H1 (cell line): ENCODE results near the gene CLGN. TPM values are rescaled to one million over a fixed set of nuclear protein-coding genes. Genes with fewer than 3 reads are reported as not detected.

Experiments used
- CTCF ChIA-PET: fragments of 300-600 bp; sonication (Branson Sonifier 250); formaldehyde crosslinking; loops from one replicate; lab custom pipeline; 2021; ENCODE audit not compliant: partially characterized antibody; lab: Charles Lee
- POLR2A ChIA-PET: fragments of 300-600 bp; sonication (Branson Sonifier 250); formaldehyde crosslinking; loops from one replicate; lab custom pipeline; 2021; ENCODE audit warnings: inconsistent platforms; ENCODE audit not compliant: partially characterized antibody; lab: Charles Lee
- DNase-seq, 2 experiments: peaks; one replicate each; pipeline versions ENCODE4 v3.0.0 to v3.0.0-alpha.2; 2010 to 2022; ENCODE audit warnings: low spot score in 2 of 2, low read depth in 1 of 2, mixed read lengths in 1 of 2
- FAIRE-seq: peaks from 2 replicates; lab custom pipeline; 2011; peaks lifted over from hg19 to GRCh38; lab: Jason Lieb, UNC
- H2AFZ ChIP-seq: 2 replicates; pipeline ENCODE4 v1.8.1; 2012; ENCODE audit warnings: low read length, inconsistent platforms
- H2AK5ac ChIP-seq: 2 replicates; pipeline ENCODE4 v1.6.1; 2013; ENCODE audit warnings: low read depth, low read length
- H2BK120ac ChIP-seq: replicated peaks from 2 replicates; pipeline ENCODE3; 2013; ENCODE audit warnings: low read depth, low read length, inconsistent platforms
- H2BK12ac ChIP-seq: 2 replicates; pipeline ENCODE4 v1.6.1; 2013; ENCODE audit warnings: low read depth, low read length
- H2BK15ac ChIP-seq: 2 replicates; pipeline ENCODE4 v1.6.1; 2013; ENCODE audit warnings: low read length
- H2BK20ac ChIP-seq: 2 replicates; pipeline ENCODE4 v1.6.1; 2013; ENCODE audit warnings: low read length
- H2BK5ac ChIP-seq: 2 replicates; pipeline ENCODE4 v1.6.1; 2013; ENCODE audit warnings: low read depth, low read length
- H3K14ac ChIP-seq: 2 replicates; pipeline ENCODE4 v1.6.1; 2013; ENCODE audit warnings: inconsistent platforms; ENCODE audit not compliant: insufficient read length
- H3K18ac ChIP-seq: 2 replicates; pipeline ENCODE4 v1.6.1; 2013; ENCODE audit warnings: low read length; ENCODE audit errors: extremely low read depth
- H3K23ac ChIP-seq: 2 replicates; pipeline ENCODE4 v1.6.1; 2013; ENCODE audit warnings: inconsistent platforms; ENCODE audit not compliant: insufficient read length
- H3K23me2 ChIP-seq: 2 replicates; pipeline ENCODE4 v1.6.1; 2013; ENCODE audit warnings: low read depth, low read length
- H3K27ac ChIP-seq: 2 replicates; pipeline ENCODE4 v1.6.1; 2011; ENCODE audit warnings: low read depth, low read length, inconsistent platforms
- H3K27me3 ChIP-seq, 4 experiments: replicated peaks in 1 of 4; 1 replicate in 1 of 4; 2 replicates in 3 of 4; pipeline versions ENCODE4 v1.6.1 to v1.8.1; 2011 to 2013; ENCODE audit warnings: low read length in 3 of 4, mild to moderate bottlenecking in 3 of 4, inconsistent platforms in 2 of 4, mixed read lengths in 2 of 4, moderate library complexity in 1 of 4; ENCODE audit not compliant: control insufficient read depth in 3 of 4, insufficient read depth in 3 of 4; ENCODE audit errors: extremely low read depth in 1 of 4
- H3K36me3 ChIP-seq, 4 experiments: 2 replicates each; pipeline versions ENCODE4 v1.6.1 to v1.8.1; 2011 to 2013; ENCODE audit warnings: mild to moderate bottlenecking in 4 of 4, low read length in 3 of 4, moderate library complexity in 2 of 4, control low read depth in 1 of 4, inconsistent platforms in 1 of 4; ENCODE audit not compliant: insufficient read depth in 4 of 4, control insufficient read depth in 2 of 4
- H3K4ac ChIP-seq: replicated peaks from 2 replicates; pipeline ENCODE3; 2013; ENCODE audit warnings: low read length, low read depth, mixed read lengths, inconsistent platforms; ENCODE audit not compliant: insufficient read length
- H3K4me1 ChIP-seq, 4 experiments: replicated peaks in 1 of 4; 1 replicate in 1 of 4; 2 replicates in 3 of 4; pipeline versions ENCODE4 v1.6.1 to v1.8.1; 2011 to 2013; ENCODE audit warnings: low read length in 3 of 4, inconsistent platforms in 2 of 4, mixed read lengths in 1 of 4; ENCODE audit not compliant: insufficient read depth in 4 of 4, control insufficient read depth in 3 of 4
- H3K4me2 ChIP-seq, 2 experiments: 2 replicates each; pipeline versions ENCODE4 v1.6.1 to v1.8.1; 2011 to 2013; ENCODE audit warnings: low read depth in 2 of 2, low read length in 2 of 2, control low read depth in 1 of 2, inconsistent platforms in 1 of 2, mild to moderate bottlenecking in 1 of 2; ENCODE audit not compliant: insufficient read depth in 1 of 2
- H3K4me3 ChIP-seq, 4 experiments: fragments of 200-600, 300-600 bp in 1 of 4; sonication (generic), shearing (Covaris generic), sonication (Bioruptor Twin) in 1 of 4; 2 replicates each; pipeline versions ENCODE4 v1.5.1 to v1.8.1; 2011 to 2016; ENCODE audit warnings: low read length in 4 of 4, low read depth in 3 of 4, control low read depth in 2 of 4, inconsistent platforms in 2 of 4, mild to moderate bottlenecking in 2 of 4, mixed read lengths in 1 of 4, moderate library complexity in 1 of 4; ENCODE audit not compliant: insufficient read depth in 2 of 4; ENCODE audit errors: extremely low read depth in 1 of 4
- H3K56ac ChIP-seq: replicated peaks from 2 replicates; pipeline ENCODE3; 2013; ENCODE audit warnings: low read depth, mild to moderate bottlenecking, mixed read lengths, low read length, inconsistent platforms; ENCODE audit not compliant: insufficient read length
- H3K79me1 ChIP-seq: 2 replicates; pipeline ENCODE4 v1.6.1; 2013; ENCODE audit warnings: low read depth, low read length, control low read depth
- H3K79me2 ChIP-seq, 2 experiments: 2 replicates each; pipeline versions ENCODE4 v1.6.1 to v1.8.1; 2012 to 2013; ENCODE audit warnings: low read length in 2 of 2, mild to moderate bottlenecking in 2 of 2, inconsistent platforms in 1 of 2; ENCODE audit not compliant: insufficient read depth in 2 of 2, control insufficient read depth in 1 of 2
- H3K9ac ChIP-seq, 4 experiments: replicated peaks in 1 of 4; 1 replicate in 1 of 4; 2 replicates in 3 of 4; pipeline versions ENCODE4 v1.6.1 to v1.8.1; 2011 to 2013; ENCODE audit warnings: low read depth in 3 of 4, low read length in 3 of 4, control low read depth in 2 of 4, mild to moderate bottlenecking in 2 of 4, moderate library complexity in 2 of 4, inconsistent platforms in 1 of 4; ENCODE audit errors: extremely low read depth in 1 of 4
- H3K9me3 ChIP-seq, 2 experiments: 2 replicates each; pipeline versions ENCODE4 v1.6.1 to v1.8.1; 2012 to 2013; ENCODE audit warnings: mild to moderate bottlenecking in 2 of 2, moderate library complexity in 2 of 2, control low read depth in 1 of 2, inconsistent platforms in 1 of 2, low read depth in 1 of 2, low read length in 1 of 2, mixed read lengths in 1 of 2; ENCODE audit not compliant: insufficient read depth in 2 of 2
- H4K20me1 ChIP-seq, 2 experiments: replicated peaks in 1 of 2; 2 replicates each; pipeline versions ENCODE3 to v1.8.1; 2011 to 2013; ENCODE audit warnings: inconsistent platforms in 2 of 2, low read length in 2 of 2, mild to moderate bottlenecking in 1 of 2; ENCODE audit not compliant: insufficient read depth in 2 of 2, control insufficient read depth in 1 of 2
- H4K5ac ChIP-seq: 2 replicates; pipeline ENCODE4 v1.6.1; 2013; ENCODE audit warnings: low read length, low read depth, mixed read lengths, inconsistent platforms; ENCODE audit not compliant: insufficient read length
- H4K8ac ChIP-seq: 2 replicates; pipeline ENCODE4 v1.8.0; 2013; ENCODE audit warnings: mild to moderate bottlenecking, moderate library complexity, low read length, inconsistent platforms; ENCODE audit not compliant: insufficient read depth; ENCODE audit errors: extremely low read depth
- H4K91ac ChIP-seq: replicated peaks from 2 replicates; pipeline ENCODE3; 2013; ENCODE audit warnings: low read length, mixed read lengths, inconsistent platforms; ENCODE audit not compliant: insufficient read length
- WGBS, 2 experiments: shearing (Covaris generic) in 1 of 2; methylation state at CpG; one replicate each; pipeline versions ENCODE4 v1.1.6 to v1.1.7; 2013 to 2015; ENCODE audit warnings: low lambda C conversion rate in 2 of 2, mixed read lengths in 2 of 2, inconsistent platforms in 1 of 2, low coverage in 1 of 2, missing lambda C conversion rate in 1 of 2; ENCODE audit not compliant: insufficient replicate concordance in 2 of 2, insufficient coverage in 1 of 2, insufficient read length in 1 of 2; ENCODE audit errors: extremely low coverage in 1 of 2, missing lambda C conversion rate in 1 of 2; 5-methylcytosine and 5-hydroxymethylcytosine counted together
- polyA plus RNA-seq, 7 experiments: library from polyadenylated mRNA; depleted of rRNA in 3 of 7; stranded (reverse) in 5 of 7; unstranded in 2 of 7; fragments of >200 nt in 5 of 7; fragments of 200-250 nt in 2 of 7; gene quantifications; 1 replicate in 5 of 7; 2 replicates in 1 of 7; 4 replicates in 1 of 7; pipeline versions ENCODE4 v1.2.1 to v1.2.3, GENCODE V29; 2011 to 2013; ENCODE audit warnings: missing spikeins in 2 of 7, mixed read lengths in 2 of 7
- total RNA-seq: library from RNA; stranded (reverse); fragmentation: NEBNext Ultra II Directional; extraction: Animal tissue kit (Norgen Biotek cat#: 25700); gene quantifications from 2 replicates; pipeline ENCODE4 v1.2.1, GENCODE V29; 2021

The CLGN gene
- total and polyA plus RNA-seq, 2 of the 8 experiments (the other 6 are each of a cell fraction or from before 2014, with no cell fraction given) = 1.7 to 3.1 TPM

DNA sequence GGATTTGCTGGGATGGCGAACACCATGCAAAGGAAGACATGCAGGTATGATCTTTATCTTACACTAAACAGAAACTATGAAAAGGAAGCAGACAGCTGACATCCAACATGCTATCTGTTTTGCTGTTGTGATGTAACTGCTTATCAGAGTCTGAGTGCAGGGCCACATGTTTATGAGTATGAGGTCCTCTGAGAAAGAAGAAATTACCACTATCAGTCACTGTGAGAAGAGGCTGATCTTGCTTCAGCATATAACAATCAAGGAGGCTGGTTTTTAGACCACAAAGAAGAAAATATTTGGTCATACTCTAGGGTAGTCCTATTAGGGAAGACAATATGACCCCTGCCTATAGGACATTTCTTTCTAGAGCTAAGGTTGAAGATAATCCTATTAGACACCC is 18.5 kb downstream of the CLGN start:
- Histone ChIP-seq H4K91ac (no peak overlapping the region), H3K27me3 (no peaks in the 10 kb centered on the region), H3K4me1 (no peaks in the 10 kb centered on the region), H4K5ac (no peak overlapping the region), H3K9me3 (no peaks in the 10 kb centered on the region; a peak in 1 of 4 replicates), H3K79me1 (no peaks in the 10 kb centered on the region), H3K27ac (no peak overlapping the region), H3K4me3 (no peak overlapping the region), H3K36me3 (no peaks in the 10 kb centered on the region; a peak in 1 of 8 replicates), H3K23ac (no peak overlapping the region), H3K4me2 (no peak overlapping the region), H3K9ac (no peak overlapping the region), H3K56ac (no peak overlapping the region), H4K20me1 (no peaks in the 10 kb centered on the region), H3K79me2 (no peaks in the 10 kb centered on the region), H3K18ac (no peak overlapping the region), H2BK120ac (no peak overlapping the region), H3K4ac (no peak overlapping the region), H2BK12ac (no peak overlapping the region), H4K8ac (no peak overlapping the region), H2AFZ (no peak overlapping the region), H3K14ac (no peak overlapping the region), H3K23me2 (no peaks in the 10 kb centered on the region), H2BK15ac (no peak overlapping the region), H2AK5ac (no peak overlapping the region), H2BK20ac (no peak overlapping the region), H2BK5ac (no peak overlapping the region)
- CTCF ChIA-PET = no interaction called here
- POLR2A ChIA-PET = no interaction called here
- DNase-seq = no peak
- WGBS, 2 experiments = 94% methylated on average over 1 of the region's 1 CpG; no CpG with 5 or more reads in 1 of the 2 experiments
- no peak for FAIRE-seq
